ENCODE data around the gene VWC2L.

VWC2L gene

GRCh38 chr2:214542866-214543265 is 132.0 kb downstream of the VWC2L start:
- DNase-seq, result no peak

- DNase-seq, result no peak
Measured at GRCh38 chr2:214543386-214543955, 132.6 kb downstream of the VWC2L start.

- DNase-seq, result no peak
Measured at GRCh38 chr2:214545898-214546542, 135.2 kb downstream of the VWC2L start.

GRCh38 chr2:214547931-214548330 is 137.1 kb downstream of the VWC2L start:
- no peak for DNase-seq

- no peak for DNase-seq
Measured at GRCh38 chr2:214549946-214550345, 139.1 kb downstream of the VWC2L start.

- peak; percentile 21 to 35 (median 23) for DNase-seq
Measured at GRCh38 chr2:214550786-214551185, 139.9 kb downstream of the VWC2L start.

GRCh38 chr2:214557884-214558283 is 147.0 kb downstream of the VWC2L start:
- no peak for DNase-seq

GRCh38 chr2:214558341-214558740 is 147.5 kb downstream of the VWC2L start:
- DNase-seq, result no peak

- DNase-seq, result peak in 2 of 3 donors; percentile 34 to 45
Measured at GRCh38 chr2:214560176-214560575, 149.3 kb downstream of the VWC2L start.

- DNase-seq, result no peak
Measured at GRCh38 chr2:214560618-214561190, 149.8 kb downstream of the VWC2L start.

GRCh38 chr2:214565246-214565645 is 154.4 kb downstream of the VWC2L start:
- DNase-seq, result no peak

GRCh38 chr2:214566457-214566856 is 155.6 kb downstream of the VWC2L start:
- DNase-seq, result no peak

GRCh38 chr2:214569419-214570035 is 158.7 kb downstream of the VWC2L start:
- no peak for DNase-seq

- DNase-seq, result no peak
Measured at GRCh38 chr2:214574084-214574781, 163.4 kb downstream of the VWC2L start.

- no peak for DNase-seq
Measured at GRCh38 chr2:214575030-214575429, 164.2 kb downstream of the VWC2L start.

GRCh38 chr2:214575465-214575864 is 164.6 kb downstream of the VWC2L start:
- DNase-seq, result no peak

GRCh38 chr2:214577769-214578168 is 166.9 kb downstream of the VWC2L start:
- DNase-seq, result no peak

- DNase-seq, result no peak
Measured at GRCh38 chr2:214578442-214578841, 167.6 kb downstream of the VWC2L start.

GRCh38 chr2:214579035-214579434 is 168.2 kb downstream of the VWC2L start:
- no peak for DNase-seq

- no peak for DNase-seq
Measured at GRCh38 chr2:214587442-214587841, 176.6 kb downstream of the VWC2L start.

- no peak for DNase-seq
Measured at GRCh38 chr2:214591366-214591765, 180.5 kb downstream of the VWC2L start.

GRCh38 chr2:214592011-214592410 is 181.2 kb downstream of the VWC2L start:
- DNase-seq, result no peak

GRCh38 chr2:214593727-214594126 is 182.9 kb downstream of the VWC2L start:
- no peak for DNase-seq
